ENCODE results near the gene SH3PXD2A.

DNA sequence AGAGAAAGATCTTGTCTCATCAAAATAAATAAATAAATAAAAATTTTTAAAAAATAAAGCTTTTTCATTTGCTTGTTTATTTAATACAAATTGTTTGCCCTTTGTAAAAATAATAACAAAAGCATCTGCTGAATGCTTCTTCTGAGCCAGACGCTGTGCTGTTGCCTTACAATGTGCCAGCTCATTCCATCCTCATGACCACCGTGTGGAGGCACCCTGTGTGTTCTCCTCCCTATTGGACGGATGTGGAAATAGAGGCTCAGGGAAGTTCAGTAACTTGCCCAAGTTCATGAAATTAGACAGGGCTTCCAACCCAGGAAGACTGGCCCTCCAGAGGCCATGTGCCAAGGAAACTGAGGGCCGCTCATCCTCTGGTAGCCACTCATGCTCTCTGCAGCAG lies 120.6 kb downstream of the SH3PXD2A start:
- TF ChIP-seq POLR2A (IDR thresholded peaks at IDR 0.05; ENCODE audit: low read depth, low read length) (no peak), TAF1 (IDR thresholded peaks at IDR 0.05; ENCODE audit: borderline replicate concordance, low read depth, low read length) (no peak), POLR2AphosphoS5 (IDR thresholded peaks at IDR 0.05; ENCODE audit: low read depth, low read length) (no peak)
